ENCODE results near the gene PAPPA2.

DNA sequence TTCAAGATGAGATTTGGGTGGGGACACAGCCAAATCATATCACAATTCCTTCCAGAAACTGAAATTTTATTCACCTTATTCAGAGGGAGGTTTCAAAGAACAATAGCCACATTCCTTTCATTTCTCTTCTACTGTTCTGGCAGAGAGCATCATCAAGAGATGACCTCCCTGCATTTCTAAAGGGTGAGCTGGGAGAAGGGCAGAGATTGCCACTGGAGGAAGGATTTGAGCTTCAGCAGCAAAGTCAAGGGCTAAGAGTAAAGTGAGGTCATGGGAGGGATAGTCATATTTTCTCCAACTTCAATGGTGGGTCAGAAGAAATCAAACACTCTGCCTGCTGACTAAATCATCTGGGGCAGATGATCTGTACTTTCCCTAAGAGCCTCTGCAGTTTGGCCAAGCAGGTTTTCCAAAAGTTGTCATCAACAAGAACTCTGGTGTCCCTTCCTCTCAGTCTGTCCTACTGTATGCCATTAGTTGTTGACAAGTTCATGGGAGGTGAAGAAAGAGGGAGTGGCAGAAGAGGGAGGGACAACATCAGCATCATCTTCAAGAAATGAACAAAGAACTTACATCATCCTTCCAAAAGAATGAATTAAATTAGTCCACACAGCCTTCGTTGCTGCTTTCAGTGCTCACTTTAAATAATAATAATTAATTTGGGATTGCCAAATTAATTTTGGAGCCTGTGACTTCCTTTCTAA, 403.2 kb downstream of the PAPPA2 start:
- TF ChIP-seq CTCF (conservative IDR thresholded peaks at IDR 0.05 in 1 of 2, IDR thresholded peaks at IDR 0.05 in 1 of 2; ENCODE audit: low read depth in 1 of 2, low read length in 2 of 2) (no peak), EZH2 (IDR thresholded peaks at IDR 0.05; ENCODE audit: low read length, missing control alignments) (no peak)

All from fibroblast of lung (primary cell).